Measurements from ENCODE around the gene EHMT1. TPM values are rescaled to one million over a fixed set of nuclear protein-coding genes. Genes with fewer than 3 reads are reported as not detected.

The EHMT1 gene
- total RNA-seq, 2 donors from 2014 or later: 137 to 139 TPM

DNA sequence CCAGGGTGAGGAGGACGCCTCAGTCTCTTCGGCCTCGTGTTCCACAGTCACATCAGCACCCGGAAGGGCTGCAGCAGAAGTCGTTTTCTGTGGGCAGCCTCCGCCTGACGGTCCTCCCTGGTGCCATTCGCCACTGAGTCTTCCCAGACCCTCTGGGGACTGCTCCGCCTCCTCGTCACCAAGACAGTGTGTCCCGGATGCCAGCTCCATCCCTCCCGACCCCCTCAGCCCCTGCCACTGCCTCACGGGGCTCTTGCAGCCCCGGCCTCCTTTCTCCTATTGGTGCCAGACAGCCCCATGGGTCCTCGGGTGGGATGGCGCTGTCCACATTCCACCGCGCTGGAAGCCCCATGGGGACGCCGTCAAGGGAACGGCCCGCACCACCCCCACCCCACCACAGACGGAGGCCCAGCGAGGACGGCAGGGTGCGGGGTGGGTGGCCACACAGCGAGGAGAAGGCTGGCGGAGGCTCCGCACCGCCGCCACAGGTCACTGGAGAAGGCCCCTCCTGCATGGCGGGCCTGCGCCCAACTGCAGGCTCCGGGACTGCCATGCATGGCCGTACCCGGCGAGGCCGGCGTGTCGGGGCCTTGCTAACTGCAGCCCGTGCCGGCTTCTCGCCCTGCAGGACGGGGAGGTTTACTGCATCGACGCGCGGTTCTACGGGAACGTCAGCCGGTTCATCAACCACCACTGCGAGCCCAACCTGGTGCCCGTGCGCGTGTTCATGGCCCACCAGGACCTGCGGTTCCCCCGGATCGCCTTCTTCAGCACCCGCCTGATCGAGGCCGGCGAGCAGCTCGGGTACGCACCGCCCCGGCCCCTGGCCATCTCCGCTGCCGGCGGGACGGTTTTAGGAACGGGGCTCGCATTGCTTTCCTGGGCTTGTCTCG lies 215.2 kb downstream of the EHMT1 start:
- no peak overlapping the region for H3K9ac ChIP-seq (ENCODE audit: extremely low read depth, low read length, poor library complexity, severe bottlenecking)
- no peaks in the 10 kb centered on the region for H3K9me3 ChIP-seq (ENCODE audit: control insufficient read depth, low read length)
- no peak overlapping the region for H3K4me3 ChIP-seq (ENCODE audit: low read length)
- Mint-ChIP-seq H3K9me3 (peaks cover under 1% of the 10 kb centered on the region), H3K4me3 (no peak overlapping the region), H3K4me1 (no peaks in the 10 kb centered on the region), H3K36me3 (ENCODE audit: low read depth) (peaks cover 57% of the 10 kb centered on the region), H3K27ac (no peak overlapping the region), H3K27me3 (ENCODE audit: insufficient read depth) (no peaks in the 10 kb centered on the region)
- TF ChIP-seq, protein P1, sequence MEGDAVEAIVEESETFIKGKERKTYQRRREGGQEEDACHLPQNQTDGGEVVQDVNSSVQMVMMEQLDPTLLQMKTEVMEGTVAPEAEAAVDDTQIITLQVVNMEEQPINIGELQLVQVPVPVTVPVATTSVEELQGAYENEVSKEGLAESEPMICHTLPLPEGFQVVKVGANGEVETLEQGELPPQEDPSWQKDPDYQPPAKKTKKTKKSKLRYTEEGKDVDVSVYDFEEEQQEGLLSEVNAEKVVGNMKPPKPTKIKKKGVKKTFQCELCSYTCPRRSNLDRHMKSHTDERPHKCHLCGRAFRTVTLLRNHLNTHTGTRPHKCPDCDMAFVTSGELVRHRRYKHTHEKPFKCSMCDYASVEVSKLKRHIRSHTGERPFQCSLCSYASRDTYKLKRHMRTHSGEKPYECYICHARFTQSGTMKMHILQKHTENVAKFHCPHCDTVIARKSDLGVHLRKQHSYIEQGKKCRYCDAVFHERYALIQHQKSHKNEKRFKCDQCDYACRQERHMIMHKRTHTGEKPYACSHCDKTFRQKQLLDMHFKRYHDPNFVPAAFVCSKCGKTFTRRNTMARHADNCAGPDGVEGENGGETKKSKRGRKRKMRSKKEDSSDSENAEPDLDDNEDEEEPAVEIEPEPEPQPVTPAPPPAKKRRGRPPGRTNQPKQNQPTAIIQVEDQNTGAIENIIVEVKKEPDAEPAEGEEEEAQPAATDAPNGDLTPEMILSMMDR (conservative IDR thresholded peaks at IDR 0.05): no peak
- 95% methylated on average over 43 to 73 of the region's 73 CpGs for WGBS, 2 experiments (ENCODE audit: insufficient coverage in 1 of 2, insufficient read length in 1 of 2)
- no peaks in the 10 kb centered on the region for H3K4me1 ChIP-seq (ENCODE audit: control insufficient read depth, insufficient read depth, low read length)
- no peaks in the 10 kb centered on the region for H3K27me3 ChIP-seq (ENCODE audit: control insufficient read depth, insufficient read depth, low read length, poor library complexity, severe bottlenecking)
- peaks cover 46% of the 10 kb centered on the region for H3K36me3 ChIP-seq (ENCODE audit: control insufficient read depth, insufficient read depth, low read length)
- no peak for DNase-seq
- H3K27ac ChIP-seq (ENCODE audit: low read depth, low read length): no peak overlapping the region

- H3K27me3 Mint-ChIP-seq (ENCODE audit: insufficient read depth): no peaks in the 10 kb centered on the region
- peaks cover 37% of the 10 kb centered on the region for H3K36me3 ChIP-seq (ENCODE audit: control insufficient read depth, insufficient read depth, low read length)
- 95 to 96% methylated on average over 55 to 66 of the region's 66 CpGs for WGBS, 2 experiments (ENCODE audit: insufficient coverage in 1 of 2, insufficient read length in 1 of 2)
- H3K27me3 ChIP-seq (ENCODE audit: control insufficient read depth, insufficient read depth, low read length, poor library complexity, severe bottlenecking): no peaks in the 10 kb centered on the region
- H3K36me3 Mint-ChIP-seq (ENCODE audit: low read depth): peaks cover 53% of the 10 kb centered on the region
- H3K9me3 ChIP-seq (ENCODE audit: control insufficient read depth, low read length): no peaks in the 10 kb centered on the region
- no peaks in the 10 kb centered on the region for H3K4me1 ChIP-seq (ENCODE audit: control insufficient read depth, insufficient read depth, low read length)
- H3K27ac Mint-ChIP-seq: no peak overlapping the region
- TF ChIP-seq, protein P1 (conservative IDR thresholded peaks at IDR 0.05): no peak
- H3K27ac ChIP-seq (ENCODE audit: low read depth, low read length): no peak overlapping the region
- no peak overlapping the region for H3K9ac ChIP-seq (ENCODE audit: extremely low read depth, low read length, poor library complexity, severe bottlenecking)
- H3K4me3 ChIP-seq (ENCODE audit: low read length): no peak overlapping the region
- DNase-seq: no peak
- H3K9me3 Mint-ChIP-seq: peaks cover 5% of the 10 kb centered on the region
- H3K4me3 Mint-ChIP-seq: no peak overlapping the region
- H3K4me1 Mint-ChIP-seq: no peaks in the 10 kb centered on the region
Measured at GRCh38 chr9:137834846-137835546, 216.2 kb downstream of the EHMT1 start.

GRCh38 chr9:137836151-137836830 lies 217.5 kb downstream of the EHMT1 start:
- Histone ChIP-seq H3K4me1 (ENCODE audit: control insufficient read depth, insufficient read depth, low read length) (no peaks in the 10 kb centered on the region), H3K9me3 (ENCODE audit: control insufficient read depth, low read length) (no peaks in the 10 kb centered on the region), H3K27me3 (ENCODE audit: control insufficient read depth, insufficient read depth, low read length, poor library complexity, severe bottlenecking) (no peaks in the 10 kb centered on the region), H3K4me3 (ENCODE audit: low read length) (no peak overlapping the region), H3K27ac (ENCODE audit: low read depth, low read length) (no peak overlapping the region), H3K9ac (ENCODE audit: extremely low read depth, low read length, poor library complexity, severe bottlenecking) (no peak overlapping the region), H3K36me3 (ENCODE audit: control insufficient read depth, insufficient read depth, low read length) (peaks cover 24% of the 10 kb centered on the region)
- Mint-ChIP-seq H3K4me3 (no peak overlapping the region), H3K36me3 (ENCODE audit: low read depth) (peaks cover 42% of the 10 kb centered on the region), H3K9me3 (peaks cover 12% of the 10 kb centered on the region), H3K27ac (no peak overlapping the region), H3K27me3 (ENCODE audit: insufficient read depth) (no peaks in the 10 kb centered on the region), H3K4me1 (no peaks in the 10 kb centered on the region)
- TF ChIP-seq, protein P1 (conservative IDR thresholded peaks at IDR 0.05): no peak
- 93 to 97% methylated on average over 23 to 28 of the region's 28 CpGs for WGBS, 2 experiments (ENCODE audit: insufficient coverage in 1 of 2, insufficient read length in 1 of 2)
- no peak for DNase-seq
